ENCODE results near the gene RALGAPA2. TPM values are rescaled to one million over a fixed set of nuclear protein-coding genes. Genes with fewer than 3 reads are reported as not detected.

Gene RALGAPA2
- total RNA-seq, 4 donors from 2014 or later = 18.4 to 27.4 (median 25.2) TPM

GRCh38 chr20:20440481-20440880, 272.0 kb downstream of the RALGAPA2 start:
- Histone ChIP-seq H3K36me3 (peaks cover 0 to 33% of the 10 kb centered on the region in 2 donors), H3K27ac (no peak overlapping the region), H3K4me3 (no peak overlapping the region), H3K27me3 (no peaks in the 10 kb centered on the region), H3K9me3 (no peaks in the 10 kb centered on the region), H3K4me1 (no peaks in the 10 kb centered on the region)
- 82 to 94% methylated on average over 4 to 9 of the region's 16 CpGs for WGBS, 2 donors (ENCODE audit: low coverage in 1 of 2)
- TF ChIP-seq, protein P1, sequence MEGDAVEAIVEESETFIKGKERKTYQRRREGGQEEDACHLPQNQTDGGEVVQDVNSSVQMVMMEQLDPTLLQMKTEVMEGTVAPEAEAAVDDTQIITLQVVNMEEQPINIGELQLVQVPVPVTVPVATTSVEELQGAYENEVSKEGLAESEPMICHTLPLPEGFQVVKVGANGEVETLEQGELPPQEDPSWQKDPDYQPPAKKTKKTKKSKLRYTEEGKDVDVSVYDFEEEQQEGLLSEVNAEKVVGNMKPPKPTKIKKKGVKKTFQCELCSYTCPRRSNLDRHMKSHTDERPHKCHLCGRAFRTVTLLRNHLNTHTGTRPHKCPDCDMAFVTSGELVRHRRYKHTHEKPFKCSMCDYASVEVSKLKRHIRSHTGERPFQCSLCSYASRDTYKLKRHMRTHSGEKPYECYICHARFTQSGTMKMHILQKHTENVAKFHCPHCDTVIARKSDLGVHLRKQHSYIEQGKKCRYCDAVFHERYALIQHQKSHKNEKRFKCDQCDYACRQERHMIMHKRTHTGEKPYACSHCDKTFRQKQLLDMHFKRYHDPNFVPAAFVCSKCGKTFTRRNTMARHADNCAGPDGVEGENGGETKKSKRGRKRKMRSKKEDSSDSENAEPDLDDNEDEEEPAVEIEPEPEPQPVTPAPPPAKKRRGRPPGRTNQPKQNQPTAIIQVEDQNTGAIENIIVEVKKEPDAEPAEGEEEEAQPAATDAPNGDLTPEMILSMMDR (IDR thresholded peaks at IDR 0.05) = no peak
- no peak for TF ChIP-seq POLR2AphosphoS5 (IDR thresholded peaks at IDR 0.05)
- TF ChIP-seq POLR2A (IDR thresholded peaks at IDR 0.05) = no peak
- TF ChIP-seq EP300 (IDR thresholded peaks at IDR 0.05) = no peak
- no peak for ATAC-seq

DNA sequence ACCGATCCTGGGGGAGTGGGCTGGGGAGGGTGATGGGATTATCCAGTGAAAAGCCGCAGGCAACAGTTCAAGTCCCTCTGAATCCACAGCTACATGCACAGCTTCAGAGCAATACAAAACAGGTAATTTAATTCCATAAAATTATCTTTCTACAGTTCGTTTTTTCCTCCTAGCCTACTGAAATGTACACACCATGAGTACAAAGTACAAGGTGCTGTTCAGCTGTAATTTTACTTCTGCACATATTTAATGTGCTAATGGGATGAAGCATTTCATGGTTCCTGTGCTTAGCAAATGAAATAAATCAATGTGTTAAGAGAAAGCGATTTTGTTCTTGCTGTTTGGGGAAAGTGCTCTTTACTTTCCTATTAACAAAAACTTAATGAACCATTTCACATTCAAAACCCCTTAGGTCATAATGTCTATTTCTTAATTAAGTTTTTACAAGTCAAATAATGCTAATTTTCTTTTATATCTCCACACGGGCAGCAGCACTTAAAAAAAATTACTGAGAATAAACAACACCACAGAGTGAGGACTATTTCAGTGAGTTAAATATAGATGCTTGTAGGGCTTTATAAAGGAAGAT, 272.7 kb downstream of the RALGAPA2 start:
- no peak overlapping the region for H3K4me3 ChIP-seq
- ATAC-seq = no peak
- H3K27me3 ChIP-seq = no peaks in the 10 kb centered on the region
- H3K27ac ChIP-seq = no peak overlapping the region
- H3K36me3 ChIP-seq = peaks cover 0 to 40% of the 10 kb centered on the region in 2 donors
- H3K9me3 ChIP-seq = no peaks in the 10 kb centered on the region
- no peaks in the 10 kb centered on the region for H3K4me1 ChIP-seq
- TF ChIP-seq POLR2A (IDR thresholded peaks at IDR 0.05) (no peak), EP300 (IDR thresholded peaks at IDR 0.05) (no peak), POLR2AphosphoS5 (IDR thresholded peaks at IDR 0.05) (no peak)
- TF ChIP-seq, protein P1 (IDR thresholded peaks at IDR 0.05) = no peak
- 78 to 84% methylated on average over 5 of the region's 5 CpGs for WGBS, 2 donors (ENCODE audit: low coverage in 1 of 2)

- H3K27ac ChIP-seq = no peak overlapping the region
- TF ChIP-seq POLR2AphosphoS5 (IDR thresholded peaks at IDR 0.05) (no peak), EP300 (IDR thresholded peaks at IDR 0.05) (no peak), POLR2A (IDR thresholded peaks at IDR 0.05) (no peak)
- TF ChIP-seq, protein P1 (IDR thresholded peaks at IDR 0.05) = no peak
- no peak for ATAC-seq
- H3K4me1 ChIP-seq = no peaks in the 10 kb centered on the region
- H3K9me3 ChIP-seq = no peaks in the 10 kb centered on the region
- 95% methylated on average over 7 of the region's 7 CpGs; no CpG with 5 or more reads in 1 of the 2 donors for WGBS, 2 donors (ENCODE audit: low coverage in 1 of 2)
- H3K27me3 ChIP-seq = no peaks in the 10 kb centered on the region
- H3K4me3 ChIP-seq = no peak overlapping the region
- peaks cover 0 to 39% of the 10 kb centered on the region in 2 donors for H3K36me3 ChIP-seq
These were observed 275.1 kb downstream of the RALGAPA2 start for GRCh38 chr20:20437314-20437713.

DNA sequence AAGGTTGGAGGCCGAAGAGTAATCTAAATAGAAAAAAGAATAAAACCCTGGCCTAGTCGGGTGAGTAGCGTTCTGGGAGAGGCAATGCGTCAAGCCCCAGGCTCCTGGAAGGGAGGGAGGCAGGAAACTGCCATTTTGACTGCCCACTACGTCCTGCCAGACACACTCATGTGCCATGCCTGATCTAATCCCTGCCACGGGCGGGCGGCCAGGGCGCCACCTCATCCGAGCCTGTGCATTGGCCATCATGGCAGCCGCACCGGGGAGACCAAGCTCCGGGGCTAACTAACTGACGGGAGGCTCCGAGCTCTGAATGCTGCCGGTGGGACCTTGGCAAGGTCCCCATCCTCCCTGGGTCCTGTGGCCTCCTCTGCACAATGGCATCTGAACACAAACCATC, 275.8 kb downstream of the RALGAPA2 start:
- no peaks in the 10 kb centered on the region for H3K4me1 ChIP-seq
- H3K9me3 ChIP-seq = no peaks in the 10 kb centered on the region
- H3K4me3 ChIP-seq = no peak overlapping the region
- no peak overlapping the region for H3K27ac ChIP-seq
- TF ChIP-seq POLR2A (IDR thresholded peaks at IDR 0.05) = no peak
- no peak for TF ChIP-seq POLR2AphosphoS5 (IDR thresholded peaks at IDR 0.05)
- no peak for TF ChIP-seq EP300 (IDR thresholded peaks at IDR 0.05)
- TF ChIP-seq, protein P1 (IDR thresholded peaks at IDR 0.05) = no peak
- no peaks in the 10 kb centered on the region for H3K27me3 ChIP-seq
- no peak for ATAC-seq
- WGBS, 2 donors (ENCODE audit: low coverage in 1 of 2) = 93% methylated on average over 4 of the region's 16 CpGs; no CpG with 5 or more reads in 1 of the 2 donors
- peaks cover 0 to 39% of the 10 kb centered on the region in 2 donors for H3K36me3 ChIP-seq

DNA sequence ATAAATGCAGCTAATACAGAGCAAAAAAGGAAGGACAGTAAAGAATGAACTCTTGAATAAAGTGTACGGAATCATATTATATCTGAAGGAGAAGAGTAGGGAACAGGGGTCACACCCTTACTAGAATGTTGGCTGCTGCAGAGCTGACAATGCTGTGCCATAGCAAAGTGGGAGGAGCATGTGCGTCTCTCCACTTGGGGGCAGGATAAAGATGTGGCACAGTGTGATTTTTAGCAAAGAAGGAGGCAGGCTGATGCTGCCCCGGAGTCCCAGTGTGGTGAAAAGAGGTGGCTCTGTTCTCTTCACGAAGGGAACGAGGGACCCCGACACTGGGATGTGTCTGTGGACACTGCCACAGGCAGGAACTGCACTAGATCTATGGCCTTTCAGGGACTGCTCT, 277.0 kb downstream of the RALGAPA2 start:
- H3K27me3 ChIP-seq = no peaks in the 10 kb centered on the region
- H3K4me3 ChIP-seq = no peak overlapping the region
- H3K36me3 ChIP-seq = peaks cover 0 to 37% of the 10 kb centered on the region in 2 donors
- H3K9me3 ChIP-seq = no peaks in the 10 kb centered on the region
- WGBS, 2 donors (ENCODE audit: low coverage in 1 of 2) = 79 to 100% methylated on average over 1 to 6 of the region's 6 CpGs
- no peak overlapping the region for H3K27ac ChIP-seq
- no peak for TF ChIP-seq EP300 (IDR thresholded peaks at IDR 0.05)
- TF ChIP-seq, protein P1 (IDR thresholded peaks at IDR 0.05) = peak in 1 of 4 experiments; percentile 12
- no peaks in the 10 kb centered on the region for H3K4me1 ChIP-seq
- no peak for ATAC-seq
